H9 (cell line): ENCODE measurements around the gene CDHR5. TPM values are rescaled to one million over a fixed set of nuclear protein-coding genes. Genes with fewer than 3 reads are reported as not detected.
"Not testable (repeated sequence)": the region's sequence is repeated elsewhere in the genome, so short reads cannot be mapped to it uniquely, and the experiment has no call there.

ENCODE experiments used
- DNase-seq: peaks from one replicate; pipeline ENCODE4 v3.0.0-alpha.2; 2017
- H2AFZ ChIP-seq: one replicate; pipeline ENCODE4 v1.6.1; 2013; ENCODE audit warnings: mild to moderate bottlenecking, low read length, control low read depth, moderate library complexity
- H2AK5ac ChIP-seq: 2 replicates; pipeline ENCODE4 v1.6.1; 2013; ENCODE audit warnings: low read length, control low read depth, mixed read lengths; ENCODE audit not compliant: insufficient read length
- H2BK120ac ChIP-seq: one replicate; pipeline ENCODE4 v1.6.1; 2013; ENCODE audit warnings: low read depth, mild to moderate bottlenecking, low read length, control low read depth, inconsistent platforms; ENCODE audit not compliant: poor library complexity, severe bottlenecking
- H2BK12ac ChIP-seq: 2 replicates; pipeline ENCODE4 v1.6.1; 2013; ENCODE audit warnings: low read length, control low read depth, mixed read lengths, low read depth; ENCODE audit not compliant: insufficient read length
- H2BK15ac ChIP-seq: 2 replicates; pipeline ENCODE4 v1.6.1; 2013; ENCODE audit warnings: low read depth, low read length, control low read depth
- H2BK20ac ChIP-seq: one replicate; pipeline ENCODE4 v1.6.1; 2013; ENCODE audit warnings: low read depth, mild to moderate bottlenecking, low read length, control low read depth, inconsistent platforms; ENCODE audit not compliant: poor library complexity, severe bottlenecking
- H2BK5ac ChIP-seq: 2 replicates; pipeline ENCODE4 v1.6.1; 2013; ENCODE audit warnings: low read length, control low read depth, mixed read lengths; ENCODE audit not compliant: insufficient read length
- H3K14ac ChIP-seq: 2 replicates; pipeline ENCODE4 v1.6.1; 2013; ENCODE audit warnings: low read length, control low read depth; ENCODE audit not compliant: insufficient read depth
- H3K18ac ChIP-seq: 2 replicates; pipeline ENCODE4 v1.6.1; 2013; ENCODE audit warnings: low read depth, mild to moderate bottlenecking, mixed read lengths, low read length, control low read depth; ENCODE audit not compliant: insufficient read length
- H3K23ac ChIP-seq: 2 replicates; pipeline ENCODE4 v1.6.1; 2013; ENCODE audit warnings: low read length, control low read depth, mixed read lengths, low read depth; ENCODE audit not compliant: insufficient read length
- H3K23me2 ChIP-seq: 2 replicates; pipeline ENCODE4 v1.6.1; 2013; ENCODE audit warnings: low read depth, mild to moderate bottlenecking, mixed read lengths, low read length, control low read depth; ENCODE audit not compliant: insufficient read length, poor library complexity, severe bottlenecking
- H3K27ac ChIP-seq: 2 replicates; pipeline ENCODE4 v1.5.1; 2013; ENCODE audit warnings: low read length, control low read depth, mixed read lengths, low read depth; ENCODE audit not compliant: insufficient read length
- H3K27me3 ChIP-seq: 2 replicates; pipeline ENCODE4 v1.6.1; 2013; ENCODE audit warnings: low read length, control low read depth, inconsistent platforms; ENCODE audit not compliant: insufficient read depth
- H3K4ac ChIP-seq: 2 replicates; pipeline ENCODE4 v1.6.1; 2013; ENCODE audit warnings: low read depth, mild to moderate bottlenecking, control low read depth, inconsistent platforms, low read length, moderate library complexity
- H3K4me1 ChIP-seq: 2 replicates; pipeline ENCODE4 v1.6.1; 2013; ENCODE audit warnings: low read length, control low read depth, inconsistent platforms; ENCODE audit not compliant: insufficient read depth
- H3K4me2 ChIP-seq: 2 replicates; pipeline ENCODE4 v1.6.1; 2013; ENCODE audit warnings: low read length, control low read depth, mixed read lengths; ENCODE audit not compliant: insufficient read length, insufficient read depth
- H3K56ac ChIP-seq: 2 replicates; pipeline ENCODE4 v1.6.1; 2013; ENCODE audit warnings: low read depth, mild to moderate bottlenecking, mixed read lengths, low read length, control low read depth; ENCODE audit not compliant: insufficient read length
- H3K79me1 ChIP-seq: 2 replicates; pipeline ENCODE4 v1.6.1; 2013; ENCODE audit warnings: low read depth, mild to moderate bottlenecking, moderate library complexity, low read length, control low read depth, inconsistent platforms; ENCODE audit not compliant: insufficient read depth, poor library complexity, severe bottlenecking
- H3K79me2 ChIP-seq: 2 replicates; pipeline ENCODE4 v1.6.1; 2013; ENCODE audit warnings: low read length, control low read depth, inconsistent platforms; ENCODE audit not compliant: insufficient read depth
- H3K9ac ChIP-seq: 2 replicates; pipeline ENCODE4 v1.6.1; 2013; ENCODE audit warnings: low read length, control low read depth, mixed read lengths; ENCODE audit not compliant: insufficient read length; ENCODE audit errors: extremely low read depth
- H3K9me3 ChIP-seq: one replicate; pipeline ENCODE4 v1.6.1; 2013; ENCODE audit warnings: low read depth, low read length, inconsistent platforms; ENCODE audit not compliant: control insufficient read depth
- H3T11ph ChIP-seq: one replicate; pipeline ENCODE4 v1.6.1; 2013; ENCODE audit warnings: mild to moderate bottlenecking, low read length, control low read depth, inconsistent platforms
- H4K20me1 ChIP-seq: one replicate; pipeline ENCODE4 v1.6.1; 2013; ENCODE audit not compliant: control insufficient read depth, insufficient read length, insufficient read depth
- H4K5ac ChIP-seq: 2 replicates; pipeline ENCODE4 v1.6.1; 2013; ENCODE audit warnings: low read depth, mild to moderate bottlenecking, mixed read lengths, low read length, control low read depth; ENCODE audit not compliant: insufficient read length
- H4K8ac ChIP-seq: replicated peaks from 2 replicates; pipeline ENCODE4 v1.6.1; 2013; ENCODE audit warnings: low read length, control low read depth, mixed read lengths, low read depth; ENCODE audit not compliant: insufficient read length
- H4K91ac ChIP-seq: 2 replicates; pipeline ENCODE4 v1.6.1; 2013; ENCODE audit warnings: low read depth, mild to moderate bottlenecking, moderate library complexity, mixed read lengths, low read length, control low read depth; ENCODE audit not compliant: insufficient read length
- H3K27ac Mint-ChIP-seq, 3 experiments: 2 replicates in 2 of 3; 3 replicates in 1 of 3; pipeline ENCODE4 v1.8.0; 2020 to 2021; ENCODE audit warnings: mixed read lengths in 3 of 3, mild to moderate bottlenecking in 1 of 3, moderate library complexity in 1 of 3
- H3K27me3 Mint-ChIP-seq: 2 replicates; pipeline ENCODE4 v1.8.0; 2021; ENCODE audit warnings: low read depth, mild to moderate bottlenecking, moderate library complexity, mixed read lengths
- H3K36me3 Mint-ChIP-seq, 3 experiments: 2 replicates in 2 of 3; 3 replicates in 1 of 3; pipeline ENCODE4 v1.8.0; 2020 to 2021; ENCODE audit warnings: low read depth in 3 of 3, mixed read lengths in 3 of 3; ENCODE audit not compliant: insufficient read depth in 1 of 3
- H3K4me1 Mint-ChIP-seq, 2 experiments: 2 replicates each; pipeline ENCODE4 v1.8.0; 2020; ENCODE audit warnings: mixed read lengths in 2 of 2
- H3K4me3 Mint-ChIP-seq, 2 experiments: 2 replicates in 1 of 2; 3 replicates in 1 of 2; pipeline ENCODE4 v1.8.0; 2020 to 2021; ENCODE audit warnings: mild to moderate bottlenecking in 2 of 2, mixed read lengths in 2 of 2, moderate library complexity in 1 of 2
- H3K9me3 Mint-ChIP-seq, 2 experiments: 2 replicates in 1 of 2; 3 replicates in 1 of 2; pipeline ENCODE4 v1.8.0; 2020; ENCODE audit warnings: mild to moderate bottlenecking in 2 of 2, mixed read lengths in 2 of 2, moderate library complexity in 1 of 2
- CTCF ChIP-seq: fragments of 200-600 bp; sonication (generic); conservative IDR thresholded peaks from 3 replicates; pipeline ENCODE4 v1.8.0; 2021; ENCODE audit warnings: antibody characterized with exemption, mild to moderate bottlenecking
- WGBS: extraction: QIAGEN DNeasy Blood & Tissue Kit; methylation state at CpG from one replicate; pipeline ENCODE4 v1.1.7; 2013; ENCODE audit warnings: missing lambda C conversion rate, low lambda C conversion rate, mixed read lengths; ENCODE audit not compliant: insufficient read length; ENCODE audit errors: extremely low coverage; 5-methylcytosine and 5-hydroxymethylcytosine counted together
- total RNA-seq: library from RNA; stranded (reverse); gene quantifications from 2 replicates; pipeline ENCODE4 v1.2.1, GENCODE V29; 2021

Gene CDHR5
- total RNA-seq, 1 experiment from 2014 or later: not detected

GRCh38 chr11:574632-575312 lies 50.0 kb downstream of the CDHR5 start:
- peak overlapping the region; percentile 79 to 92 for H3K4me3 Mint-ChIP-seq
- WGBS: no CpG with 5 or more reads among the region's 25 CpGs
- H3K36me3 Mint-ChIP-seq: peaks cover 0 to 9% (median 3%) of the 10 kb centered on the region in 3 experiments; a peak in 5 of 7 replicates
- H3K9me3 ChIP-seq: no peaks in the 10 kb centered on the region
- no peak overlapping the region for H2BK5ac ChIP-seq
- H3K4me2 ChIP-seq: peak overlapping the region; percentile 70
- peaks cover 15% of the 10 kb centered on the region for H3K27me3 Mint-ChIP-seq
- H3K27ac Mint-ChIP-seq: peak overlapping the region in 1 of 3 experiments; percentile 57; a peak in 1 of 7 replicates
- no peak overlapping the region for H2BK12ac ChIP-seq
- H3K9me3 Mint-ChIP-seq: 0 out of 5 replicates have a peak, but pooled peaks cover 0 to 2% of the 10 kb centered on the region in 2 experiments
- no peak overlapping the region for H3K18ac ChIP-seq
- peaks cover 10% of the 10 kb centered on the region for H3K79me1 ChIP-seq
- H3T11ph ChIP-seq: no peak overlapping the region
- H4K91ac ChIP-seq: no peak overlapping the region
- no peak overlapping the region for H4K8ac ChIP-seq
- H3K4ac ChIP-seq: no peak overlapping the region
- H3K4me1 Mint-ChIP-seq: peaks cover 34 to 39% of the 10 kb centered on the region in 2 experiments
- H3K27me3 ChIP-seq: no peaks in the 10 kb centered on the region; the same call in 1 of the 2 replicates
- H2BK15ac ChIP-seq: no peak overlapping the region
- DNase-seq: no peak
- no peak overlapping the region for H3K23ac ChIP-seq
- H3K79me2 ChIP-seq: peaks cover 30% of the 10 kb centered on the region; the same call in 1 of the 2 replicates
- H3K23me2 ChIP-seq: peaks cover 16% of the 10 kb centered on the region
- no peak overlapping the region for H3K27ac ChIP-seq
- no peak overlapping the region for H2BK20ac ChIP-seq
- H3K56ac ChIP-seq: no peak overlapping the region
- no peak overlapping the region for H3K9ac ChIP-seq
- TF ChIP-seq CTCF: no peak
- H4K20me1 ChIP-seq: no peaks in the 10 kb centered on the region
- H4K5ac ChIP-seq: no peak overlapping the region
- no peak overlapping the region for H2AK5ac ChIP-seq
- H3K14ac ChIP-seq: no peak overlapping the region
- H2AFZ ChIP-seq: no peak overlapping the region
- no peaks in the 10 kb centered on the region for H3K4me1 ChIP-seq
- no peak overlapping the region for H2BK120ac ChIP-seq

GRCh38 chr11:574031-574570 lies 50.7 kb downstream of the CDHR5 start:
- not testable (repeated sequence) for H2BK12ac ChIP-seq, H3K18ac ChIP-seq, H3K27me3 ChIP-seq, H3K4me2 ChIP-seq, H3K27ac Mint-ChIP-seq, H4K5ac ChIP-seq, H2AFZ ChIP-seq, H3K27ac ChIP-seq, H2BK5ac ChIP-seq, H3T11ph ChIP-seq, H3K4ac ChIP-seq, H2AK5ac ChIP-seq, H3K56ac ChIP-seq, H3K36me3 Mint-ChIP-seq, H2BK15ac ChIP-seq, H2BK120ac ChIP-seq, H3K4me1 ChIP-seq, H4K20me1 ChIP-seq, DNase-seq, H3K9me3 Mint-ChIP-seq, H3K9ac ChIP-seq, H3K14ac ChIP-seq, H3K23ac ChIP-seq, H3K9me3 ChIP-seq, H4K8ac ChIP-seq, H4K91ac ChIP-seq, H2BK20ac ChIP-seq
- Histone ChIP-seq H3K79me1 (peaks cover 10% of the 10 kb centered on the region), H3K23me2 (peaks cover 16% of the 10 kb centered on the region), H3K79me2 (peaks cover 23% of the 10 kb centered on the region; the same call in 1 of the 2 replicates)
- peak overlapping the region; percentile 79 to 92 for H3K4me3 Mint-ChIP-seq
- no CpG with 5 or more reads among the region's 14 CpGs for WGBS
- peaks cover 32 to 42% of the 10 kb centered on the region in 2 experiments for H3K4me1 Mint-ChIP-seq
- H3K27me3 Mint-ChIP-seq: peaks cover 15% of the 10 kb centered on the region
